A549 treated with ZK216348 at 1 μM for 4 hours (cell line): ENCODE results near the gene CENATAC. TPM values are rescaled to one million over a fixed set of nuclear protein-coding genes. Genes with fewer than 3 reads are reported as not detected.

Experiments used
- total RNA-seq: library from RNA; stranded (reverse); fragments of 200-300 nt; extraction: Qiagen RNA extraction; gene quantifications from 5 replicates; pipeline ENCODE4 v1.2.3, GENCODE V29; 2022; ENCODE audit warnings: low read depth

CENATAC gene
- total RNA-seq: 11.1 to 20.6 TPM (median 13.1 TPM) in 5 replicates

GRCh38 chr11:118997627-118998387 is at the start of gene CENATAC:
CENATAC (plus strand) TSS chr11:118998138; CDS start chr11:118998198, 60 bp downstream.

GRCh38 chr11:118956094-118956846 is 41.7 kb upstream of the CENATAC start, which contains the start of gene UPK2:
UPK2 (plus strand) TSS chr11:118956298; CDS start chr11:118956351, 53 bp downstream.

GRCh38 chr11:118971646-118972045 is 26.3 kb upstream of the CENATAC start, which contains the start of gene FOXR1:
FOXR1 (plus strand) TSS chr11:118971761; CDS start chr11:118971932, 171 bp downstream.

GRCh38 chr11:119018074-119018938 is 20.4 kb downstream of the CENATAC start, which contains the start of the genes RPS25 and TRAPPC4:
RPS25 (minus strand) TSS chr11:119018343; CDS start chr11:119018284, 59 bp downstream.
TRAPPC4 (plus strand) TSS chr11:119018766; CDS start chr11:119018796, 30 bp downstream.

GRCh38 chr11:119030329-119031047 is 32.5 kb downstream of the CENATAC start, which contains the start of gene SLC37A4:
SLC37A4 (minus strand) TSS chr11:119030877.

GRCh38 chr11:119057000-119057769 is 59.2 kb downstream of the CENATAC start, which contains the start of gene HYOU1:
HYOU1 (minus strand) TSS chr11:119057205; CDS start chr11:119056160, 1,045 bp downstream.

Other genes with a start within 250 kb of the CENATAC start
- gene DDX6, start 207.0 kb upstream of the CENATAC start, total RNA-seq: 17.8 to 40.6 TPM (median 25.9 TPM) in 5 replicates
- 0.02 to 0.15 TPM (median 0.09 TPM) in 5 replicates for gene CXCR5, start 114.2 kb upstream of the CENATAC start, total RNA-seq
- 63.1 to 252 TPM (median 184 TPM) in 5 replicates for gene BCL9L, start 72.2 kb upstream of the CENATAC start, total RNA-seq
- gene UPK2, start 41.8 kb upstream of the CENATAC start, total RNA-seq: 0.37 to 1.5 TPM (median 0.67 TPM) in 5 replicates
- not detected in 5 replicates for gene FOXR1, start 26.4 kb upstream of the CENATAC start, total RNA-seq
- gene RPS25, start 20.2 kb downstream of the CENATAC start, total RNA-seq: 691 to 1,512 TPM (median 820 TPM) in 5 replicates
- gene TRAPPC4, start 20.6 kb downstream of the CENATAC start, total RNA-seq: 50.7 to 64.1 TPM (median 59.1 TPM) in 5 replicates
- gene SLC37A4, start 32.7 kb downstream of the CENATAC start, total RNA-seq: 7.9 to 11.6 TPM (median 10.8 TPM) in 5 replicates
- gene HYOU1, start 59.1 kb downstream of the CENATAC start, total RNA-seq: 34.1 to 54.5 TPM (median 50.5 TPM) in 5 replicates
- 9.8 to 15.1 TPM (median 13.4 TPM) in 5 replicates for gene VPS11, start 69.7 kb downstream of the CENATAC start, total RNA-seq
- gene HMBS, start 86.7 kb downstream of the CENATAC start, total RNA-seq: 40.5 to 49.7 TPM (median 47.6 TPM) in 5 replicates
- gene DPAGT1, start 103.7 kb downstream of the CENATAC start, total RNA-seq: 37.5 to 45.6 TPM (median 44.9 TPM) in 5 replicates
- 3.6 to 6.6 TPM (median 6.5 TPM) in 5 replicates for gene C2CD2L, start 109.2 kb downstream of the CENATAC start, total RNA-seq
- 7.5 to 11.2 TPM (median 9.5 TPM) in 5 replicates for gene HINFP, start 123.4 kb downstream of the CENATAC start, total RNA-seq
- gene ABCG4, start 150.9 kb downstream of the CENATAC start, total RNA-seq: 0.11 to 0.45 TPM (median 0.33 TPM) in 5 replicates
- gene NLRX1, start 170.6 kb downstream of the CENATAC start, total RNA-seq: 5.9 to 12.5 TPM (median 10.7 TPM) in 5 replicates
- gene NHERF4, start 187.3 kb downstream of the CENATAC start, total RNA-seq: 0.15 to 0.16 TPM in 2 of 5 replicates, not detected in the others
- 5.1 to 10.3 TPM (median 8.4 TPM) in 5 replicates for gene CBL, start 208.2 kb downstream of the CENATAC start, total RNA-seq